ENCODE results near the gene RPTOR. TPM values are rescaled to one million over a fixed set of nuclear protein-coding genes. Genes with fewer than 3 reads are reported as not detected.

Gene RPTOR
- polyA plus RNA-seq, 4 donors = 3.2 to 16.5 (median 10.1) TPM

GRCh38 chr17:80676096-80676466, 131.4 kb downstream of the RPTOR start:
- Histone ChIP-seq H3K4me3 (ENCODE audit: low read depth in 1 of 3, low read length in 3 of 3) (no peak overlapping the region), H3K27me3 (ENCODE audit: control insufficient read depth in 3 of 3, insufficient read depth in 3 of 3, low read length in 3 of 3) (no peaks in the 10 kb centered on the region), H3K9me3 (ENCODE audit: control insufficient read depth in 2 of 2, insufficient read depth in 1 of 2, low read depth in 1 of 2, low read length in 1 of 2) (peaks cover 0 to 5% of the 10 kb centered on the region in 2 donors), H3K4me1 (ENCODE audit: control insufficient read depth in 3 of 3, insufficient read depth in 2 of 3, low read depth in 1 of 3, low read length in 2 of 3) (peaks cover 0 to 11% (median 0%) of the 10 kb centered on the region in 3 donors), H3K27ac (ENCODE audit: low read depth in 1 of 3, low read length in 2 of 3) (no peak overlapping the region), H3K36me3 (ENCODE audit: control insufficient read depth in 3 of 3, insufficient read depth in 2 of 3, low read depth in 1 of 3, low read length in 3 of 3) (peaks cover 0 to 13% (median 2%) of the 10 kb centered on the region in 3 donors)
- WGBS, 3 donors = 95 to 96% (median 95%) methylated on average over 7 of the region's 7 CpGs
- DNase-seq (no peak), FAIRE-seq (no peak)

GRCh38 chr17:80676564-80676963, 131.9 kb downstream of the RPTOR start:
- no peak overlapping the region for H3K4me3 ChIP-seq (ENCODE audit: low read depth in 1 of 3, low read length in 3 of 3)
- FAIRE-seq (no peak), DNase-seq (no peak)
- no peaks in the 10 kb centered on the region for H3K27me3 ChIP-seq (ENCODE audit: control insufficient read depth in 3 of 3, insufficient read depth in 3 of 3, low read length in 3 of 3)
- peaks cover 0 to 9% (median 0%) of the 10 kb centered on the region in 3 donors for H3K4me1 ChIP-seq (ENCODE audit: control insufficient read depth in 3 of 3, insufficient read depth in 2 of 3, low read depth in 1 of 3, low read length in 2 of 3)
- H3K27ac ChIP-seq (ENCODE audit: low read depth in 1 of 3, low read length in 2 of 3) = no peak overlapping the region
- peaks cover 0 to 15% (median 2%) of the 10 kb centered on the region in 3 donors for H3K36me3 ChIP-seq (ENCODE audit: control insufficient read depth in 3 of 3, insufficient read depth in 2 of 3, low read depth in 1 of 3, low read length in 3 of 3)
- 83 to 91% (median 89%) methylated on average over 9 of the region's 9 CpGs for WGBS, 3 donors
- H3K9me3 ChIP-seq (ENCODE audit: control insufficient read depth in 2 of 2, insufficient read depth in 1 of 2, low read depth in 1 of 2, low read length in 1 of 2) = peaks cover 0 to 5% of the 10 kb centered on the region in 2 donors

DNA sequence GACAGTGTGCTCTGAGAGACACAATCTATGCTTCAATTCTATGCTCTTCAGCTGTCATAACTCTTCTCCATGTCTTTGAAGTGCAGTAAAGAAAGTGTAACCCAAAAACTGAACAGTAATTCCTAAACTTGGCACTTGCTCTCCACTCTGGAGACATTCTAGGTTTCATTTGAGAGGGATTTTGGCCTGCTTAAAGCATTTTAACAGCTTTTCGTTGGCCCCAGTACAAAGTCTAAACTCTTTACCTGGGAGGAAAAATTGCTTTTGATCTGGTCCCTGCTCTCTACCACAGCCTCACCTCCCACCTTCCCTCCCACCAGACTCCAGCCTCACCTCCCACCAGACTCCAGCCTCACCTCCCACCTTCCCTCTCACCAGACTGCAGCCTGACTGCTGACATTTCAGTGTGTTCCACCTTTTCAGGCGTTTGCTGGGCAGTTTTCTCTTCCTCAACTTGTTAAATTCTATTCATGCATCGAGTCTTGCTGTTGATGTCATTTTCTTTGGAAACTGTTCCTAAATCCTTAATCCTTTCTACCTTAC, 132.6 kb downstream of the RPTOR start:
- Histone ChIP-seq H3K4me3 (ENCODE audit: low read depth in 1 of 3, low read length in 3 of 3) (no peak overlapping the region), H3K27ac (ENCODE audit: low read depth in 1 of 3, low read length in 2 of 3) (no peak overlapping the region), H3K27me3 (ENCODE audit: control insufficient read depth in 3 of 3, insufficient read depth in 3 of 3, low read length in 3 of 3) (no peaks in the 10 kb centered on the region), H3K36me3 (ENCODE audit: control insufficient read depth in 3 of 3, insufficient read depth in 2 of 3, low read depth in 1 of 3, low read length in 3 of 3) (peaks cover 0 to 17% (median 2%) of the 10 kb centered on the region in 3 donors), H3K4me1 (ENCODE audit: control insufficient read depth in 3 of 3, insufficient read depth in 2 of 3, low read depth in 1 of 3, low read length in 2 of 3) (peaks cover 0 to 7% (median 0%) of the 10 kb centered on the region in 3 donors), H3K9me3 (ENCODE audit: control insufficient read depth in 2 of 2, insufficient read depth in 1 of 2, low read depth in 1 of 2, low read length in 1 of 2) (peaks cover 0 to 2% of the 10 kb centered on the region in 2 donors)
- no peak for FAIRE-seq
- DNase-seq = no peak
- 60 to 80% (median 69%) methylated on average over 3 of the region's 3 CpGs for WGBS, 3 donors

- 86 to 88% (median 87%) methylated on average over 3 of the region's 3 CpGs for WGBS, 3 donors
- peaks cover 0 to 28% (median 2%) of the 10 kb centered on the region in 3 donors for H3K36me3 ChIP-seq (ENCODE audit: control insufficient read depth in 3 of 3, insufficient read depth in 2 of 3, low read depth in 1 of 3, low read length in 3 of 3)
- H3K27ac ChIP-seq (ENCODE audit: low read depth in 1 of 3, low read length in 2 of 3) = no peak overlapping the region
- H3K4me1 ChIP-seq (ENCODE audit: control insufficient read depth in 3 of 3, insufficient read depth in 2 of 3, low read depth in 1 of 3, low read length in 2 of 3) = peaks cover 0 to 7% (median 0%) of the 10 kb centered on the region in 3 donors
- H3K27me3 ChIP-seq (ENCODE audit: control insufficient read depth in 3 of 3, insufficient read depth in 3 of 3, low read length in 3 of 3) = no peaks in the 10 kb centered on the region
- no peaks in the 10 kb centered on the region for H3K9me3 ChIP-seq (ENCODE audit: control insufficient read depth in 2 of 2, insufficient read depth in 1 of 2, low read depth in 1 of 2, low read length in 1 of 2)
- no peak overlapping the region for H3K4me3 ChIP-seq (ENCODE audit: low read depth in 1 of 3, low read length in 3 of 3)
- FAIRE-seq (no peak), DNase-seq (no peak)
These were observed 135.2 kb downstream of the RPTOR start for GRCh38 chr17:80679816-80680215.

- H3K27ac ChIP-seq (ENCODE audit: low read depth in 1 of 3, low read length in 2 of 3) = no peak overlapping the region
- DNase-seq (no peak), FAIRE-seq (no peak)
- peaks cover 0 to 31% (median 0%) of the 10 kb centered on the region in 3 donors for H3K36me3 ChIP-seq (ENCODE audit: control insufficient read depth in 3 of 3, insufficient read depth in 2 of 3, low read depth in 1 of 3, low read length in 3 of 3)
- H3K4me3 ChIP-seq (ENCODE audit: low read depth in 1 of 3, low read length in 3 of 3) = no peak overlapping the region
- H3K4me1 ChIP-seq (ENCODE audit: control insufficient read depth in 3 of 3, insufficient read depth in 2 of 3, low read depth in 1 of 3, low read length in 2 of 3) = peaks cover 0 to 7% (median 0%) of the 10 kb centered on the region in 3 donors
- 95 to 98% (median 97%) methylated on average over 18 of the region's 18 CpGs for WGBS, 3 donors
- H3K9me3 ChIP-seq (ENCODE audit: control insufficient read depth in 2 of 2, insufficient read depth in 1 of 2, low read depth in 1 of 2, low read length in 1 of 2) = no peaks in the 10 kb centered on the region
- H3K27me3 ChIP-seq (ENCODE audit: control insufficient read depth in 3 of 3, insufficient read depth in 3 of 3, low read length in 3 of 3) = no peaks in the 10 kb centered on the region
These were observed 136.6 kb downstream of the RPTOR start for GRCh38 chr17:80681215-80681614.

GRCh38 chr17:80682372-80682771, 137.7 kb downstream of the RPTOR start:
- Histone ChIP-seq H3K4me3 (ENCODE audit: low read depth in 1 of 3, low read length in 3 of 3) (no peak overlapping the region), H3K27ac (ENCODE audit: low read depth in 1 of 3, low read length in 2 of 3) (no peak overlapping the region), H3K4me1 (ENCODE audit: control insufficient read depth in 3 of 3, insufficient read depth in 2 of 3, low read depth in 1 of 3, low read length in 2 of 3) (peaks cover 0 to under 1% (median 0%) of the 10 kb centered on the region in 3 donors), H3K27me3 (ENCODE audit: control insufficient read depth in 3 of 3, insufficient read depth in 3 of 3, low read length in 3 of 3) (no peaks in the 10 kb centered on the region), H3K9me3 (ENCODE audit: control insufficient read depth in 2 of 2, insufficient read depth in 1 of 2, low read depth in 1 of 2, low read length in 1 of 2) (no peaks in the 10 kb centered on the region), H3K36me3 (ENCODE audit: control insufficient read depth in 3 of 3, insufficient read depth in 2 of 3, low read depth in 1 of 3, low read length in 3 of 3) (peaks cover 0 to 38% (median 0%) of the 10 kb centered on the region in 3 donors)
- FAIRE-seq (no peak), DNase-seq (no peak)
- 88 to 92% (median 91%) methylated on average over 6 of the region's 6 CpGs for WGBS, 3 donors

DNA sequence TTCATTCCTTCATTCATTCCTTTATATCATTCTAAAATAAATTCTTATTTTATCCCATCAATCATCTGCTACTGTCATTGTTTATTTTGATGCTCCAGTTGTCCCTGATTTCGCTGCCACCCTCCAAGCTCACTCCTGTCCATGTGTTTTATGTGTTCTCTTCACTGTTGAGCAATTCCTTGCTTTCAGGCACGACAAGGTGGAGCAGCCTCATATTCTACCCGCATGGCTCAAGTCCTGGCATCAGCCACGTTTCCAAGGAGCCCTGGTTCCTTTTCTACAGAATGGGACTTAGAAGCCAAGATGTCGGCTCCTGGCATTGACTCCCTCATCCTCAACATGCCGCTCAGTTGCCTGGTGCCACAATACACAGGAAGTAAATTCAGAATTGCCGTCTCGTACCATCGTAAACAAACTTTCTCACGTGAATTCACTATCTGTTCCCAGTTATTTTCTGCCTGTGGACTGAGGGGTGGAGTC, 139.0 kb downstream of the RPTOR start:
- FAIRE-seq (no peak), DNase-seq (no peak)
- 83 to 85% (median 84%) methylated on average over 10 of the region's 10 CpGs for WGBS, 3 donors
- Histone ChIP-seq H3K27me3 (ENCODE audit: control insufficient read depth in 3 of 3, insufficient read depth in 3 of 3, low read length in 3 of 3) (no peaks in the 10 kb centered on the region), H3K4me3 (ENCODE audit: low read depth in 1 of 3, low read length in 3 of 3) (no peak overlapping the region), H3K27ac (ENCODE audit: low read depth in 1 of 3, low read length in 2 of 3) (no peak overlapping the region), H3K36me3 (ENCODE audit: control insufficient read depth in 3 of 3, insufficient read depth in 2 of 3, low read depth in 1 of 3, low read length in 3 of 3) (peaks cover 0 to 45% (median 0%) of the 10 kb centered on the region in 3 donors), H3K9me3 (ENCODE audit: control insufficient read depth in 2 of 2, insufficient read depth in 1 of 2, low read depth in 1 of 2, low read length in 1 of 2) (peaks cover 0 to 3% of the 10 kb centered on the region in 2 donors), H3K4me1 (ENCODE audit: control insufficient read depth in 3 of 3, insufficient read depth in 2 of 3, low read depth in 1 of 3, low read length in 2 of 3) (no peaks in the 10 kb centered on the region)

GRCh38 chr17:80687839-80688238, 143.2 kb downstream of the RPTOR start:
- H3K4me1 ChIP-seq (ENCODE audit: control insufficient read depth in 3 of 3, insufficient read depth in 2 of 3, low read depth in 1 of 3, low read length in 2 of 3) = no peaks in the 10 kb centered on the region
- H3K27ac ChIP-seq (ENCODE audit: low read depth in 1 of 3, low read length in 2 of 3) = no peak overlapping the region
- DNase-seq (peak in 1 of 2 donors; percentile 22), FAIRE-seq (no peak)
- no peak overlapping the region for H3K4me3 ChIP-seq (ENCODE audit: low read depth in 1 of 3, low read length in 3 of 3)
- peaks cover 0 to 39% (median 0%) of the 10 kb centered on the region in 3 donors for H3K36me3 ChIP-seq (ENCODE audit: control insufficient read depth in 3 of 3, insufficient read depth in 2 of 3, low read depth in 1 of 3, low read length in 3 of 3)
- no peaks in the 10 kb centered on the region for H3K27me3 ChIP-seq (ENCODE audit: control insufficient read depth in 3 of 3, insufficient read depth in 3 of 3, low read length in 3 of 3)
- WGBS, 3 donors = 87 to 94% (median 88%) methylated on average over 9 of the region's 9 CpGs
- H3K9me3 ChIP-seq (ENCODE audit: control insufficient read depth in 2 of 2, insufficient read depth in 1 of 2, low read depth in 1 of 2, low read length in 1 of 2) = peaks cover 0 to 3% of the 10 kb centered on the region in 2 donors

All from small intestine (tissue), 7 donors.